Measurements from ENCODE around the gene DHRS7C.

GRCh38 chr17:9783050-9783449, 8.3 kb downstream of the DHRS7C start:
- TF ChIP-seq GABPA (IDR thresholded peaks at IDR 0.05; ENCODE audit: low read depth, low read length): no peak
- TF ChIP-seq GABPA (CRISPR knock-in tag; IDR thresholded peaks at IDR 0.05; ENCODE audit: low read depth): no peak
- no peak for TF ChIP-seq NFIC (IDR thresholded peaks at IDR 0.05; ENCODE audit: low read length)
- no peak for TF ChIP-seq CTCF (CRISPR knock-in tag; IDR thresholded peaks at IDR 0.05)
- no peak for TF ChIP-seq CEBPB (IDR thresholded peaks at IDR 0.05; ENCODE audit: borderline replicate concordance, low read depth, low read length)
- no peak for TF ChIP-seq POLR2A (IDR thresholded peaks at IDR 0.05; ENCODE audit: insufficient read depth in 1 of 2, low read depth in 2 of 2, low read length in 2 of 2)
- TF ChIP-seq ETV5 (CRISPR knock-in tag; IDR thresholded peaks at IDR 0.05; ENCODE audit: borderline replicate concordance): no peak
- no peak for TF ChIP-seq NFE2L2 (IDR thresholded peaks at IDR 0.05; ENCODE audit: low read length)
- TF ChIP-seq POLR2AphosphoS5 (IDR thresholded peaks at IDR 0.05; ENCODE audit: low read depth, low read length): no peak
- no peak for TF ChIP-seq SOX5 (CRISPR knock-in tag; IDR thresholded peaks at IDR 0.05; ENCODE audit: borderline replicate concordance)
- TF ChIP-seq MAX (IDR thresholded peaks at IDR 0.05): no peak
- TF ChIP-seq ZNF850 (CRISPR knock-in tag; conservative IDR thresholded peaks at IDR 0.05): no peak
